Lower leg skin (tissue), 4 donors: ENCODE measurements around the gene NTN4. TPM values are rescaled to one million over a fixed set of nuclear protein-coding genes. Genes with fewer than 3 reads are reported as not detected.
"Not testable (repeated sequence)": the region's sequence is repeated elsewhere in the genome, so short reads cannot be mapped to it uniquely, and the experiment has no call there.

Experiments used
- DNase-seq, 2 donors: peaks; one replicate each; pipeline ENCODE4 v3.0.0-alpha.2; 2019; ENCODE audit warnings: low spot score in 2 of 2
- H3K4me3 ChIP-seq: fragments of 200-600 bp; sonication (generic); 2 replicates; pipeline ENCODE4 v1.5.1; 2017; ENCODE audit warnings: mild to moderate bottlenecking, low read depth; ENCODE audit not compliant: poor library complexity, severe bottlenecking
- CTCF ChIP-seq, 3 donors: fragments of 450-650 bp; IDR thresholded peaks; one replicate each; pipeline ENCODE4 v1.5.1; 2016; ENCODE audit warnings: antibody characterized with exemption in 3 of 3, mild to moderate bottlenecking in 3 of 3, moderate library complexity in 2 of 3
- POLR2A ChIP-seq, 2 donors: fragments of 450-650 bp; IDR thresholded peaks; one replicate each; pipeline ENCODE4 v1.6.1; 2016 to 2017; ENCODE audit warnings: antibody characterized with exemption in 2 of 2, mild to moderate bottlenecking in 1 of 2, moderate library complexity in 1 of 2
- WGBS, 2 donors: methylation state at CpG; one replicate each; pipeline ENCODE4 v1.1.5; 2018; 5-methylcytosine and 5-hydroxymethylcytosine counted together
- intact Hi-C: fragments of 100-400 bp; cut with DNase I; formaldehyde crosslinking; loops from one replicate; pipeline ENCODE4 v1.15.0; 2023; ENCODE audit warnings: low total_unique reads
- total RNA-seq, 4 donors: library from RNA; depleted of rRNA; stranded (reverse); fragments of >200 nt; gene quantifications; one replicate each; pipeline ENCODE4 v1.1.0, GENCODE V29; 2016

Gene NTN4
- total RNA-seq, 4 donors from 2014 or later = 11.0 to 30.6 (median 16.8) TPM

DNA sequence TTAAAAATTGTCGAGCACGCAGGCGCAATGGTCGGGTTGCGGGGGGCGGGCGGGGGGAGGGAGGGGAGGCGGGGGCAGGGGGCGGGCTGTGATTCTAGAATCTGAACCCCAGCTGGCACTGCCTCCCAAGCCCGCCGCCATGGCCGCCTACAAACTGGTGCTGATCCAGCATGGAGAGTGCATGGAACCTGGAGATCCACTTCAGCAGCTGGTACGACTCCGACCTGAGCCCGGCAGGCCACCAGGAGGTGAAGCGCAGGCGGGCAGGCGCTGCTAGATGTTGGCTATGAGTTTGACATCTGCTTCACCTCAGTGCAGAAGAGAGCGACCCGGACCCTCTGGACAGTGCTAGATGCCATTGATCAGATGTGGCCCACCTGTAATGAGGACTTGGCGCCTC is 118.4 kb downstream of the NTN4 start:
- intact Hi-C loops = no loop called here
- 95 to 99% methylated on average over 18 to 21 of the region's 21 CpGs for WGBS, 2 donors
- H3K4me3 ChIP-seq = no peak overlapping the region
- no peak for TF ChIP-seq POLR2A (IDR thresholded peaks at IDR 0.05)
- no peak for TF ChIP-seq CTCF (IDR thresholded peaks at IDR 0.05)
- DNase-seq = no peak

DNA sequence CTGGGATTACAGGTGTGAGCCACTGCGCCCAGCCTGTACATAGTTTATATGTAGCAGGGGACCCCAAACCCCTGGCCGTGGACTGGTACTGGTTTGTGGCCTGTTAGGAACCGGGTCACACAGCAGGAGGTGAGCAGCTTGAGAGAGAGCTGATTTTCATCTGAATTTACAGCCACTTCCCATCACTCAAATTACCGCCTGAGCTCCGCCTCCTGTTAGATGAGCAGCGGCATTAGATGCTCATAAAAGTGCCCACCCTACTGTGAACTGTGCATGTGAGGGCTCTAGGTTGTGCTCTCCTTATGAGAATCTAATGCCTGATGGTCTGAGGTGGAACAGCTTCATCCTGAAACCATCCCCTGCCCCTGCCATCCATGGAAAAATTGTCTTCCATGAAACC is 119.3 kb downstream of the NTN4 start:
- DNase-seq = no peak
- no peak overlapping the region for H3K4me3 ChIP-seq
- TF ChIP-seq CTCF (IDR thresholded peaks at IDR 0.05) (no peak), POLR2A (IDR thresholded peaks at IDR 0.05) (no peak)
- WGBS, 2 donors = 88 to 90% methylated on average over 6 of the region's 6 CpGs
- intact Hi-C loops = no loop called here

DNA sequence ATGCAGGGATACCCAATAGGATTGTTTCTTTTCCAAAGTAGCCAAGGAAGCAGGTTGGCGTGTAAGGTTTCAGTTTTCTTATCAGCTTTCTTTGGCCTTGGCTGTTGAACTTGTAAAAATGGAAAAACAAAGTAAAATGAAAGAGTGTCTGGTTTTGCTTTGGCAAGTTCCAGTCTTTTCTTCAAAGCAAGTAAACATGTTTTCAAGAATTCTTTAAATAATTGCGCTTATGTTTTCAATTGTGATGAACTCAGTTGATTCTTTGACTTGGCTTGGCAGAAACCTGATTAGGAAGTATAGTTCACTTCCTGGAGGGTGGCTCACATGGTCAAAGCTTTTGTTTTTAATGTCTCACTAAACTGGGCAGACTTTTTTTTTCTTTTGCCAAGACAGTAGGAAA is 127.0 kb downstream of the NTN4 start:
- WGBS, 2 donors = 59 to 66% methylated on average over 2 of the region's 2 CpGs
- intact Hi-C loops = no loop called here
- H3K4me3 ChIP-seq = no peak overlapping the region
- TF ChIP-seq CTCF (IDR thresholded peaks at IDR 0.05) = no peak
- no peak for TF ChIP-seq POLR2A (IDR thresholded peaks at IDR 0.05)
- no peak for DNase-seq

DNA sequence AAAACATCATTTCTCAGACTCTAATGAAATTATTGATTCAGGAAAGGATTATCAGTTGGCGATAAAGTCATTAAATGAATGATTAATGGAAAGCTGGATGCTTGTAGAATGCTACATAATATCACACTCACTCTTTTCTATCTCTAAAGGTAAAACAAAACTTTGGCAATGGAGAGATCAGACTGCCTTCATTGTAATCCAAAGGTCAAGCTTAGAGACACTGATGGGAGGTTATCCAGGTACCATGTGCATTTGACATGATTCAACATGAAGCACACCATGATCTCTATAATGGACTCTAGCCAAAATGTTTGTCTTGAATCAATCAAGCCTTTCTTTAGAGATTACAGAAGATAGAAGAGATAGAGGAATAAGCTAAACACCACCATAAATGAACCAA is 129.2 kb downstream of the NTN4 start:
- WGBS, 2 donors = 94 to 100% methylated on average over 1 of the region's 1 CpG
- no peak for TF ChIP-seq CTCF (IDR thresholded peaks at IDR 0.05)
- TF ChIP-seq POLR2A (IDR thresholded peaks at IDR 0.05) = no peak

DNA sequence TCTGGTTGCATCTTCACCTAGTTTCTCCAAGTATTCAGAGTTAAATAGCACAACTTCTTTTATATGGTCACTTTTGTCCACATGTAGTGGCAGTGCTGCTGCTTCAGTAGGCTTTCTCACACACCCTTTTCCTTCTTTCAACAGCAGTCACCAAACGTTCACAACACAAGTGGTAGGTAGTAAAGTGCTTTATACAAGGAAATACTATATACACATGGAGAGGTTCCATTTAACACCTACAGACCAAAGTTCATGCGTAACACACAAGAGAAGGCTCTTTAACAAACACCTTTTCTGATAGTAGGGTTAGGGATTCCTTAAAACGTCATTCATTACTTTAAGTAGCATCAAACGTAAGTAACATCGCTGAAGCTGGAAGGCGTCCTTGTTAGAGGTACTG is 132.2 kb downstream of the NTN4 start:
- intact Hi-C loops = no loop called here
- DNase-seq = no peak
- WGBS, 2 donors = 82 to 86% methylated on average over 6 of the region's 6 CpGs
- H3K4me3 ChIP-seq = no peak overlapping the region
- TF ChIP-seq POLR2A (IDR thresholded peaks at IDR 0.05) (no peak), CTCF (IDR thresholded peaks at IDR 0.05) (no peak)

More for the DNA sequence above, 129.2 kb downstream of the NTN4 start:
- DNase-seq = no peak
- no peak overlapping the region for H3K4me3 ChIP-seq
- intact Hi-C loops = no loop called here

GRCh38 chr12:95654665-95655064 is 135.9 kb downstream of the NTN4 start:
- H3K4me3 ChIP-seq, intact Hi-C loops, DNase-seq: not testable (repeated sequence)
- 88 to 93% methylated on average over 3 of the region's 3 CpGs for WGBS, 2 donors
